Measurements from ENCODE around the gene GHDC. TPM values are rescaled to one million over a fixed set of nuclear protein-coding genes. Genes with fewer than 3 reads are reported as not detected.
"Not testable (repeated sequence)": the region's sequence is repeated elsewhere in the genome, so short reads cannot be mapped to it uniquely, and the experiment has no call there.

The GHDC gene
- total RNA-seq, 3 donors from 2014 or later (not counting 1 experiment from before 2014, with no cell fraction given) = 19.5 to 24.6 (median 22.8) TPM

- DNase-seq = no peak
- no peaks in the 10 kb centered on the region for H3K36me3 Mint-ChIP-seq
- H3K4me3 ChIP-seq (ENCODE audit: low read length) = no peak overlapping the region
- H3K27me3 Mint-ChIP-seq (ENCODE audit: low read depth in 2 of 2) = no peaks in the 10 kb centered on the region
- TF ChIP-seq, protein P1, sequence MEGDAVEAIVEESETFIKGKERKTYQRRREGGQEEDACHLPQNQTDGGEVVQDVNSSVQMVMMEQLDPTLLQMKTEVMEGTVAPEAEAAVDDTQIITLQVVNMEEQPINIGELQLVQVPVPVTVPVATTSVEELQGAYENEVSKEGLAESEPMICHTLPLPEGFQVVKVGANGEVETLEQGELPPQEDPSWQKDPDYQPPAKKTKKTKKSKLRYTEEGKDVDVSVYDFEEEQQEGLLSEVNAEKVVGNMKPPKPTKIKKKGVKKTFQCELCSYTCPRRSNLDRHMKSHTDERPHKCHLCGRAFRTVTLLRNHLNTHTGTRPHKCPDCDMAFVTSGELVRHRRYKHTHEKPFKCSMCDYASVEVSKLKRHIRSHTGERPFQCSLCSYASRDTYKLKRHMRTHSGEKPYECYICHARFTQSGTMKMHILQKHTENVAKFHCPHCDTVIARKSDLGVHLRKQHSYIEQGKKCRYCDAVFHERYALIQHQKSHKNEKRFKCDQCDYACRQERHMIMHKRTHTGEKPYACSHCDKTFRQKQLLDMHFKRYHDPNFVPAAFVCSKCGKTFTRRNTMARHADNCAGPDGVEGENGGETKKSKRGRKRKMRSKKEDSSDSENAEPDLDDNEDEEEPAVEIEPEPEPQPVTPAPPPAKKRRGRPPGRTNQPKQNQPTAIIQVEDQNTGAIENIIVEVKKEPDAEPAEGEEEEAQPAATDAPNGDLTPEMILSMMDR (IDR thresholded peaks at IDR 0.05) = no peak
- H3K27ac Mint-ChIP-seq = peak overlapping the region in 1 of 2 donors; percentile 5
- no peaks in the 10 kb centered on the region for H3K4me1 ChIP-seq (ENCODE audit: control insufficient read depth, insufficient read depth, low read length)
- H3K9me3 Mint-ChIP-seq = no peaks in the 10 kb centered on the region
- H3K4me1 Mint-ChIP-seq = peaks cover 14 to 29% of the 10 kb centered on the region in 2 donors
- no peaks in the 10 kb centered on the region for H3K36me3 ChIP-seq (ENCODE audit: control insufficient read depth, insufficient read depth, low read length)
- ATAC-seq = no peak
- no peak overlapping the region for H3K27ac ChIP-seq (ENCODE audit: low read length)
- intact Hi-C loops (cut with micrococcal nuclease) = no loop called here
- no peaks in the 10 kb centered on the region for H3K9me3 ChIP-seq (ENCODE audit: control insufficient read depth, insufficient read depth, low read length)
- no peaks in the 10 kb centered on the region for H3K27me3 ChIP-seq (ENCODE audit: control insufficient read depth, insufficient read depth, low read length)
- WGBS (ENCODE audit: insufficient coverage) = 98% methylated on average over 4 of the region's 5 CpGs
- H3K4me3 Mint-ChIP-seq = no peak overlapping the region
Observed at GRCh38 chr17:42240201-42240600, 45.9 kb upstream of the GHDC start.

DNA sequence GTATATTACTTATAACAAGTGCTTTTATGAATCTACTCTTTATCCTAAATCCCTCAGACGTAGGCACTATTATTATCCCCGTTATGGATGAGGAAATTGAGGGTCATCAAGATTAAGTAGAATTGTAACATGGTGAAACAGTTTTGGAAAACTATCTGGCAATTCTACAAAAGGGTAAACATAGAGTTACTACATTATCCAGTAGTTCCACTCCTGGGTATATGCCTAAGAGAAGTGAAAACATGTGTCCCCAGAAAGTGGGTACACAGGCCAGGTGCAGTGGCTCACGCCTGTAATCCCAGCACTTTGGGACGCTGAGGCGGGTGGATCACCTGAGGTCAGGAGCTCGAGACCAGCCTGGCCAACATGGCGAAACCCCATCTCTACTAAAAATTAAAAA, 45.3 kb upstream of the GHDC start:
- H3K27me3 ChIP-seq (ENCODE audit: control insufficient read depth, insufficient read depth, low read length); H3K4me1 ChIP-seq (ENCODE audit: control insufficient read depth, insufficient read depth, low read length); H3K4me3 ChIP-seq (ENCODE audit: low read length); H3K27ac ChIP-seq (ENCODE audit: low read length); intact Hi-C loops (cut with micrococcal nuclease); H3K27ac Mint-ChIP-seq; H3K9me3 Mint-ChIP-seq; ATAC-seq; H3K36me3 ChIP-seq (ENCODE audit: control insufficient read depth, insufficient read depth, low read length); H3K4me3 Mint-ChIP-seq; DNase-seq; H3K9me3 ChIP-seq (ENCODE audit: control insufficient read depth, insufficient read depth, low read length); H3K36me3 Mint-ChIP-seq; H3K27me3 Mint-ChIP-seq (ENCODE audit: low read depth in 2 of 2): not testable (repeated sequence)
- H3K4me1 Mint-ChIP-seq = peaks cover 17 to 29% of the 10 kb centered on the region in 2 donors
- WGBS (ENCODE audit: insufficient coverage) = 97% methylated on average over 3 of the region's 7 CpGs

DNA sequence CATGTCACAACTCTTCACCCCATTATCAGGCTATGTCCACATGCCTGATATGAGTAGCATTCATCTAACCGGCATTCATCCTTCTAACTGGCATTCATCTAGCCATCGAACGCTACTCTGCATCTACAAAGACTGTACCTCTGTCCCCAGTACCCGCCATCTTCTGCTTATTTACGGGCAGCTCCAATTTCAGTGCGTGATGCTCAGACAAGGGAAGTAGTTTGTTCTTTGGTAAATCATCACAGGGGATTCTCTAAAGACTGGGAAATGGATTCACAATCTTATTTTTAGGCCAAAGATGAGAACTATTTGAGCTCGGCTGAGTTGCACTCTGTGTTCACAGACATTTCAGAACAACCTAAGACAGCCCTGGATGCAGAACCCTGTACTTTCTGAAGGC, 42.5 kb upstream of the GHDC start:
- Histone ChIP-seq H3K9me3 (ENCODE audit: control insufficient read depth, insufficient read depth, low read length) (no peaks in the 10 kb centered on the region), H3K4me1 (ENCODE audit: control insufficient read depth, insufficient read depth, low read length) (no peaks in the 10 kb centered on the region), H3K4me3 (ENCODE audit: low read length) (no peak overlapping the region), H3K27ac (ENCODE audit: low read length) (no peak overlapping the region), H3K36me3 (ENCODE audit: control insufficient read depth, insufficient read depth, low read length) (no peaks in the 10 kb centered on the region), H3K27me3 (ENCODE audit: control insufficient read depth, insufficient read depth, low read length) (no peaks in the 10 kb centered on the region)
- peaks cover 17 to 20% of the 10 kb centered on the region in 2 donors for H3K4me1 Mint-ChIP-seq
- no peak for ATAC-seq
- intact Hi-C loops (cut with micrococcal nuclease) = no loop called here
- no peak for DNase-seq
- no peak overlapping the region for H3K4me3 Mint-ChIP-seq
- TF ChIP-seq, protein P1 (IDR thresholded peaks at IDR 0.05) = no peak
- no peaks in the 10 kb centered on the region for H3K36me3 Mint-ChIP-seq
- WGBS (ENCODE audit: insufficient coverage) = 95% methylated on average over 7 of the region's 7 CpGs
- no peak overlapping the region for H3K27ac Mint-ChIP-seq
- H3K27me3 Mint-ChIP-seq (ENCODE audit: low read depth in 2 of 2) = no peaks in the 10 kb centered on the region
- H3K9me3 Mint-ChIP-seq = no peaks in the 10 kb centered on the region

DNA sequence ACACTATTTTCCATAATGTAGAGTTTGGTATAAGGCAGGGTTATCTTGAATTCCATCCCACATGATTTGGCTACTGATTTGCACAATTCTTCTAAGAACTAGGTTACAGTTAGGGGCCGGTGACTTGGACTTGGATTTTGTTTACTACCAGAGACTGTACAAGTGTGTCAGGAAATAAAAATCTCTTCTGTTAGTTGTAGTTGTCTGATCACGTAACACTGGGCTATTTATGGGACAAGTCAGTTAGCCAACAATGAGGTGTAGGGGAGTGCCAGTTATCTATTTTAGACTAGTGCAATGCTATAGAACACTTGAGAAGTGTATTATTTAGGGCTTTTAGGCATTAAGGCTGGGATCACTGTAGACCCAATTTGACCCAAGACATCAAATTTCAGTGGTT, 39.7 kb upstream of the GHDC start:
- Mint-ChIP-seq H3K9me3 (no peaks in the 10 kb centered on the region), H3K4me3 (no peak overlapping the region), H3K27me3 (ENCODE audit: low read depth in 2 of 2) (no peaks in the 10 kb centered on the region), H3K36me3 (no peaks in the 10 kb centered on the region), H3K27ac (peak overlapping the region in 1 of 2 donors; percentile 45), H3K4me1 (peaks cover 9 to 11% of the 10 kb centered on the region in 2 donors)
- TF ChIP-seq, protein P1 (IDR thresholded peaks at IDR 0.05) = no peak
- no peaks in the 10 kb centered on the region for H3K9me3 ChIP-seq (ENCODE audit: control insufficient read depth, insufficient read depth, low read length)
- 77% methylated on average over 2 of the region's 2 CpGs for WGBS (ENCODE audit: insufficient coverage)
- ATAC-seq (no peak), DNase-seq (no peak)
- no peaks in the 10 kb centered on the region for H3K36me3 ChIP-seq (ENCODE audit: control insufficient read depth, insufficient read depth, low read length)
- H3K4me3 ChIP-seq (ENCODE audit: low read length) = no peak overlapping the region
- intact Hi-C loops (cut with micrococcal nuclease) = no loop called here
- no peaks in the 10 kb centered on the region for H3K4me1 ChIP-seq (ENCODE audit: control insufficient read depth, insufficient read depth, low read length)
- no peak overlapping the region for H3K27ac ChIP-seq (ENCODE audit: low read length)
- no peaks in the 10 kb centered on the region for H3K27me3 ChIP-seq (ENCODE audit: control insufficient read depth, insufficient read depth, low read length)
